ENCODE measurements around the gene GNGT2. TPM values are rescaled to one million over a fixed set of nuclear protein-coding genes. Genes with fewer than 3 reads are reported as not detected.
A peak's percentile ranks its signal among the peaks of the same experiment; 100 is the strongest.

The GNGT2 gene
- total and polyA plus RNA-seq, 8 donors, result 0.23 to 2.2 (median 0.79) TPM

DNA sequence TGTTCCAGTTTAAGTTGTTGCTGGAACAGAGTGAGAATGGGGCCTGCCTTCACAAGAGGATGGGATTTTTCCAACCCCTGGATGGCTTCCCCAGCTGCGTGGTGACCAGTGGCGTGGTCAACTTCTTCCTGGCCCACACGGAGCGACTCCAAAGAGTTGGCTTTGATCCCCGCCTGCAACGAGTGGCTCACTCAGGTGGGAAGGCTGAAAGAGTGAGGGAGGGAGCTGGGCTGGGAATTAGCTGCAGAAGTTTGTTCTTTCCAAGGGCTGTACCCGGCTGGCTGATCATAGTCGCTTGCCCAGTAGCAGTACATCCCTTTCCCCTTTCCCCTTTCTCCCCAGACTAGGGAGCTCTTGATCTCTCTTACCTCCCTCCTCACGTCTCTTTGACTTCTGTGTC lies 41.7 kb downstream of the GNGT2 start:
- H3K27ac ChIP-seq, result no peak overlapping the region
- H3K4me1 ChIP-seq, result no peaks in the 10 kb centered on the region
- intact Hi-C loops (cut with DNase I), result no loop called here
- TF ChIP-seq CTCF (IDR thresholded peaks at IDR 0.05), result no peak
- ATAC-seq, result no peak
- peaks cover 0 to 4% (median 0%) of the 10 kb centered on the region in 4 donors for H3K27me3 ChIP-seq
- no peak for FAIRE-seq
- DNase-seq, result no peak
- H3K9me3 ChIP-seq, result no peaks in the 10 kb centered on the region
- 43 to 63% methylated on average over 9 of the region's 9 CpGs for WGBS, 2 donors
- H3K4me3 ChIP-seq, result no peak overlapping the region
- no peaks in the 10 kb centered on the region for H3K36me3 ChIP-seq

GRCh38 chr17:49165143-49165542 lies 45.2 kb downstream of the GNGT2 start:
- peaks cover 0 to 2% (median 0%) of the 10 kb centered on the region in 4 donors for H3K27me3 ChIP-seq
- no peaks in the 10 kb centered on the region for H3K9me3 ChIP-seq
- no peaks in the 10 kb centered on the region for H3K36me3 ChIP-seq
- FAIRE-seq (no peak), DNase-seq (no peak), ATAC-seq (no peak)
- 57 to 79% methylated on average over 2 of the region's 2 CpGs for WGBS, 2 donors
- intact Hi-C loops (cut with DNase I), result no loop called here
- H3K4me3 ChIP-seq, result no peak overlapping the region
- H3K4me1 ChIP-seq, result no peaks in the 10 kb centered on the region
- no peak overlapping the region for H3K27ac ChIP-seq
- no peak for TF ChIP-seq CTCF (IDR thresholded peaks at IDR 0.05)

GRCh38 chr17:49162866-49163265 lies 47.5 kb downstream of the GNGT2 start:
- H3K4me1 ChIP-seq, result no peaks in the 10 kb centered on the region
- H3K9me3 ChIP-seq, result no peaks in the 10 kb centered on the region
- ATAC-seq (no peak), DNase-seq (peak in 1 of 6 donors; percentile 30), FAIRE-seq (no peak)
- no peak overlapping the region for H3K4me3 ChIP-seq
- H3K27me3 ChIP-seq, result no peaks in the 10 kb centered on the region
- no peak overlapping the region for H3K27ac ChIP-seq
- intact Hi-C loops (cut with DNase I), result no loop called here
- no peaks in the 10 kb centered on the region for H3K36me3 ChIP-seq
- 68 to 69% methylated on average over 4 of the region's 4 CpGs for WGBS, 2 donors
- no peak for TF ChIP-seq CTCF (IDR thresholded peaks at IDR 0.05)

GRCh38 chr17:49157784-49158183 lies 52.6 kb downstream of the GNGT2 start:
- H3K4me3 ChIP-seq, result no peak overlapping the region
- H3K27ac ChIP-seq, result no peak overlapping the region
- H3K36me3 ChIP-seq, result no peaks in the 10 kb centered on the region
- H3K27me3 ChIP-seq, result no peaks in the 10 kb centered on the region
- intact Hi-C loops (cut with DNase I), result no loop called here
- DNase-seq (no peak), ATAC-seq (no peak), FAIRE-seq (no peak)
- TF ChIP-seq CTCF (IDR thresholded peaks at IDR 0.05), result no peak
- no peaks in the 10 kb centered on the region for H3K9me3 ChIP-seq
- 16 to 24% methylated on average over 8 of the region's 8 CpGs for WGBS, 2 donors
- no peaks in the 10 kb centered on the region for H3K4me1 ChIP-seq

GRCh38 chr17:49156256-49156655 lies 54.1 kb downstream of the GNGT2 start:
- TF ChIP-seq CTCF (IDR thresholded peaks at IDR 0.05), result no peak
- Histone ChIP-seq H3K9me3 (no peaks in the 10 kb centered on the region), H3K27ac (no peak overlapping the region), H3K27me3 (no peaks in the 10 kb centered on the region), H3K36me3 (no peaks in the 10 kb centered on the region), H3K4me3 (no peak overlapping the region), H3K4me1 (no peaks in the 10 kb centered on the region)
- no peak for DNase-seq
- WGBS, 2 donors, result 62 to 68% methylated on average over 11 of the region's 11 CpGs
- no peak for ATAC-seq
- FAIRE-seq, result no peak
- intact Hi-C loops (cut with DNase I), result no loop called here

Other genes with a start within 250 kb of the GNGT2 start
- not detected for gene GIP, start 242.0 kb downstream of the GNGT2 start, total RNA-seq
- gene GIP, start 242.0 kb downstream of the GNGT2 start, polyA plus RNA-seq, result not detected
- gene IGF2BP1, start 213.2 kb downstream of the GNGT2 start, total RNA-seq, result 1 to 10 TPM in 1 of 6 donors, not detected in 5; 1.0 TPM
- gene IGF2BP1, start 213.2 kb downstream of the GNGT2 start, polyA plus RNA-seq, result under 1 TPM in 1 of 2 donors, not detected in 1; under 0.01 TPM
- gene B4GALNT2, start 77.8 kb downstream of the GNGT2 start, total RNA-seq, result under 1 TPM in 1 of 6 donors, not detected in 5; 0.03 TPM
- gene B4GALNT2, start 77.8 kb downstream of the GNGT2 start, polyA plus RNA-seq, result not detected
- gene ABI3, start 133 bp upstream of the GNGT2 start, total RNA-seq, result 1 to 10 TPM; 1.1 to 7.1 (median 2.5) TPM
- 1 to 10 TPM; 3.0 to 4.6 TPM for gene ABI3, start 133 bp upstream of the GNGT2 start, polyA plus RNA-seq
- gene PHOSPHO1, start 20.2 kb upstream of the GNGT2 start, total RNA-seq, result under 1 TPM in 1 of 6 donors, not detected in 5; 0.22 TPM
- gene PHOSPHO1, start 20.2 kb upstream of the GNGT2 start, polyA plus RNA-seq, result under 1 TPM; 0.19 to 0.28 TPM
- 10 to 100 TPM; 16.8 to 32.4 (median 22.7) TPM for gene ZNF652, start 151.7 kb upstream of the GNGT2 start, total RNA-seq
- 10 to 100 TPM; 17.0 to 18.6 TPM for gene ZNF652, start 151.7 kb upstream of the GNGT2 start, polyA plus RNA-seq
- 10 to 100 TPM; 30.1 to 71.8 (median 59.4) TPM for gene PHB1, start 204.3 kb upstream of the GNGT2 start, total RNA-seq
- gene PHB1, start 204.3 kb upstream of the GNGT2 start, polyA plus RNA-seq, result 10 to 100 TPM; 37.6 to 52.8 TPM